ENCODE data around the gene CDK16. TPM values are rescaled to one million over a fixed set of nuclear protein-coding genes. Genes with fewer than 3 reads are reported as not detected.

CDK16 gene
- total RNA-seq, 1 donor from 2014 or later, result 181 TPM

GRCh38 chrX:47171996-47172395 is 46.5 kb upstream of the CDK16 start:
- Mint-ChIP-seq H3K9me3 (ENCODE audit: unreplicated experiment) (peaks cover 4% of the 10 kb centered on the region), H3K4me3 (ENCODE audit: unreplicated experiment) (no peak overlapping the region), H3K27me3 (ENCODE audit: unreplicated experiment) (peaks cover 4% of the 10 kb centered on the region), H3K36me3 (ENCODE audit: unreplicated experiment) (no peaks in the 10 kb centered on the region), H3K4me1 (ENCODE audit: low read depth, unreplicated experiment) (no peaks in the 10 kb centered on the region), H3K27ac (ENCODE audit: unreplicated experiment) (no peak overlapping the region)
- DNase-seq, result no peak
- no peak for TF ChIP-seq CTCF (IDR thresholded peaks at IDR 0.05; ENCODE audit: partially characterized antibody, unreplicated experiment)

GRCh38 chrX:47172549-47172948 is 45.9 kb upstream of the CDK16 start:
- no peaks in the 10 kb centered on the region for H3K4me1 Mint-ChIP-seq (ENCODE audit: low read depth, unreplicated experiment)
- no peak overlapping the region for H3K27ac Mint-ChIP-seq (ENCODE audit: unreplicated experiment)
- H3K36me3 Mint-ChIP-seq (ENCODE audit: unreplicated experiment), result no peaks in the 10 kb centered on the region
- no peak for TF ChIP-seq CTCF (IDR thresholded peaks at IDR 0.05; ENCODE audit: partially characterized antibody, unreplicated experiment)
- no peak for DNase-seq
- no peak overlapping the region for H3K4me3 Mint-ChIP-seq (ENCODE audit: unreplicated experiment)
- peaks cover 4% of the 10 kb centered on the region for H3K9me3 Mint-ChIP-seq (ENCODE audit: unreplicated experiment)
- peaks cover 4% of the 10 kb centered on the region for H3K27me3 Mint-ChIP-seq (ENCODE audit: unreplicated experiment)

GRCh38 chrX:47172971-47173792 is 45.3 kb upstream of the CDK16 start:
- no peaks in the 10 kb centered on the region for H3K36me3 Mint-ChIP-seq (ENCODE audit: unreplicated experiment)
- no peak for TF ChIP-seq CTCF (IDR thresholded peaks at IDR 0.05; ENCODE audit: partially characterized antibody, unreplicated experiment)
- no peak overlapping the region for H3K4me3 Mint-ChIP-seq (ENCODE audit: unreplicated experiment)
- DNase-seq, result no peak
- peaks cover 7% of the 10 kb centered on the region for H3K27me3 Mint-ChIP-seq (ENCODE audit: unreplicated experiment)
- no peak overlapping the region for H3K27ac Mint-ChIP-seq (ENCODE audit: unreplicated experiment)
- H3K4me1 Mint-ChIP-seq (ENCODE audit: low read depth, unreplicated experiment), result no peaks in the 10 kb centered on the region
- H3K9me3 Mint-ChIP-seq (ENCODE audit: unreplicated experiment), result peaks cover 6% of the 10 kb centered on the region

GRCh38 chrX:47174376-47174775 is 44.1 kb upstream of the CDK16 start:
- peaks cover 3% of the 10 kb centered on the region for H3K27me3 Mint-ChIP-seq (ENCODE audit: unreplicated experiment)
- no peaks in the 10 kb centered on the region for H3K4me1 Mint-ChIP-seq (ENCODE audit: low read depth, unreplicated experiment)
- peaks cover 3% of the 10 kb centered on the region for H3K9me3 Mint-ChIP-seq (ENCODE audit: unreplicated experiment)
- DNase-seq, result no peak
- H3K27ac Mint-ChIP-seq (ENCODE audit: unreplicated experiment), result no peak overlapping the region
- TF ChIP-seq CTCF (IDR thresholded peaks at IDR 0.05; ENCODE audit: partially characterized antibody, unreplicated experiment), result no peak
- no peaks in the 10 kb centered on the region for H3K36me3 Mint-ChIP-seq (ENCODE audit: unreplicated experiment)
- no peak overlapping the region for H3K4me3 Mint-ChIP-seq (ENCODE audit: unreplicated experiment)

GRCh38 chrX:47174846-47175587 is 43.5 kb upstream of the CDK16 start:
- no peak overlapping the region for H3K27ac Mint-ChIP-seq (ENCODE audit: unreplicated experiment)
- DNase-seq, result no peak
- H3K4me3 Mint-ChIP-seq (ENCODE audit: unreplicated experiment), result no peak overlapping the region
- no peaks in the 10 kb centered on the region for H3K4me1 Mint-ChIP-seq (ENCODE audit: low read depth, unreplicated experiment)
- no peak for TF ChIP-seq CTCF (IDR thresholded peaks at IDR 0.05; ENCODE audit: partially characterized antibody, unreplicated experiment)
- H3K9me3 Mint-ChIP-seq (ENCODE audit: unreplicated experiment), result peaks cover 3% of the 10 kb centered on the region
- peaks cover 3% of the 10 kb centered on the region for H3K27me3 Mint-ChIP-seq (ENCODE audit: unreplicated experiment)
- no peaks in the 10 kb centered on the region for H3K36me3 Mint-ChIP-seq (ENCODE audit: unreplicated experiment)

All from glutamatergic neuron (in vitro differentiated cells).